HEK293 (cell line): ENCODE data around the gene CCDC88C.
A peak's percentile ranks its signal among the peaks of the same experiment; 100 is the strongest.

ENCODE experiments used
- CTCF ChIA-PET: fragments of 350-600 bp; formaldehyde crosslinking; extraction: SDS; loops from one replicate; lab custom pipeline; 2021; ENCODE audit warnings: antibody characterized with exemption; lab: Yijun Ruan, JAX
- POLR2A ChIA-PET: fragments of 300-600 bp; formaldehyde crosslinking; extraction: SDS; loops from one replicate; lab custom pipeline; 2020; ENCODE audit warnings: antibody characterized with exemption, inconsistent platforms; lab: Yijun Ruan, JAX
- H3K27ac ChIP-seq: fragments of 200-500 bp; sonication (Bioruptor generic); 2 replicates; pipeline ENCODE4 v1.5.1; 2014; ENCODE audit warnings: low read depth, low read length, control low read depth, inconsistent platforms; ENCODE audit errors: extremely low read depth
- H3K36me3 ChIP-seq, 2 experiments: fragments of 200-500 bp in 1 of 2; sonication (Bioruptor generic) in 1 of 2; 1 replicate in 1 of 2; 2 replicates in 1 of 2; pipeline ENCODE4 v1.5.1; 2014 to 2017; ENCODE audit warnings: inconsistent platforms in 2 of 2, low read length in 2 of 2; ENCODE audit not compliant: control insufficient read depth in 2 of 2, insufficient read depth in 1 of 2
- H3K4me1 ChIP-seq: fragments of 200-500 bp; sonication (Bioruptor generic); 2 replicates; pipeline ENCODE4 v1.5.1; 2014; ENCODE audit warnings: mild to moderate bottlenecking, low read length, inconsistent platforms; ENCODE audit not compliant: control insufficient read depth, insufficient read depth
- H3K4me3 ChIP-seq: 2 replicates; pipeline ENCODE4 v1.5.1; 2011; ENCODE audit warnings: low read depth, mild to moderate bottlenecking, control low read depth, low read length, moderate library complexity
- H3K9me3 ChIP-seq: fragments of 200-500 bp; sonication (Bioruptor generic); 2 replicates; pipeline ENCODE4 v1.5.1; 2014; ENCODE audit warnings: low read depth, low read length, inconsistent platforms; ENCODE audit not compliant: control insufficient read depth, insufficient read depth
- EGR2 ChIP-seq: fragments of 450-650 bp; formaldehyde crosslinking; IDR thresholded peaks from 2 replicates; pipeline ENCODE4 v1.5.1; 2016; ENCODE audit warnings: low read depth, missing biosample characterization, missing genetic modification characterization
- FEZF1 ChIP-seq: fragments of 450-650 bp; formaldehyde crosslinking; IDR thresholded peaks from 2 replicates; pipeline ENCODE4 v1.5.1; 2016; ENCODE audit warnings: missing biosample characterization, missing genetic modification characterization
- OSR2 ChIP-seq: fragments of 450-650 bp; formaldehyde crosslinking; IDR thresholded peaks from 2 replicates; pipeline ENCODE4 v1.5.1; 2016; ENCODE audit warnings: missing biosample characterization, missing genetic modification characterization
- SCRT2 ChIP-seq: fragments of 450-650 bp; formaldehyde crosslinking; IDR thresholded peaks from 2 replicates; pipeline ENCODE4 v1.5.1; 2016; ENCODE audit warnings: missing biosample characterization, missing genetic modification characterization
- ZBTB11 ChIP-seq: fragments of 450-650 bp; formaldehyde crosslinking; conservative IDR thresholded peaks from 2 replicates; pipeline ENCODE4 v1.5.1; 2016; ENCODE audit warnings: low read depth, missing biosample characterization, missing genetic modification characterization
- ZFHX2 ChIP-seq: fragments of 450-650 bp; formaldehyde crosslinking; conservative IDR thresholded peaks from 2 replicates; pipeline ENCODE4 v1.5.1; 2016; ENCODE audit warnings: missing biosample characterization, missing genetic modification characterization
- ZIC2 ChIP-seq: fragments of 450-650 bp; formaldehyde crosslinking; IDR thresholded peaks from 2 replicates; pipeline ENCODE4 v1.5.1; 2016; ENCODE audit warnings: missing biosample characterization, missing genetic modification characterization
- ZNF2 ChIP-seq: fragments of 450-650 bp; formaldehyde crosslinking; IDR thresholded peaks from 2 replicates; pipeline ENCODE4 v1.5.1; 2016; ENCODE audit warnings: missing biosample characterization, missing genetic modification characterization
- ZNF214 ChIP-seq: fragments of 450-650 bp; formaldehyde crosslinking; IDR thresholded peaks from 2 replicates; pipeline ENCODE4 v1.5.1; 2017; ENCODE audit warnings: missing biosample characterization, mild to moderate bottlenecking, missing genetic modification characterization, borderline replicate concordance
- ZNF221 ChIP-seq: fragments of 450-650 bp; formaldehyde crosslinking; IDR thresholded peaks from 2 replicates; pipeline ENCODE4 v1.5.1; 2017; ENCODE audit warnings: missing biosample characterization, missing genetic modification characterization, borderline replicate concordance
- ZNF350 ChIP-seq: fragments of 450-650 bp; formaldehyde crosslinking; IDR thresholded peaks from 2 replicates; pipeline ENCODE4 v1.5.0; 2017; ENCODE audit warnings: missing biosample characterization, mild to moderate bottlenecking, missing genetic modification characterization
- ZNF488 ChIP-seq: fragments of 450-650 bp; formaldehyde crosslinking; IDR thresholded peaks from 2 replicates; pipeline ENCODE4 v1.5.1; 2016; ENCODE audit warnings: missing biosample characterization, missing genetic modification characterization
- ZNF510 ChIP-seq: fragments of 450-650 bp; formaldehyde crosslinking; IDR thresholded peaks from 2 replicates; pipeline ENCODE4 v1.5.1; 2018; ENCODE audit warnings: mild to moderate bottlenecking, missing genetic modification characterization, missing biosample characterization; ENCODE audit not compliant: insufficient replicate concordance
- ZNF560 ChIP-seq: fragments of 450-650 bp; formaldehyde crosslinking; IDR thresholded peaks from 2 replicates; pipeline ENCODE4 v1.5.1; 2017; ENCODE audit warnings: missing biosample characterization, missing genetic modification characterization, borderline replicate concordance
- ZNF571 ChIP-seq: fragments of 450-650 bp; formaldehyde crosslinking; IDR thresholded peaks from 2 replicates; pipeline ENCODE4 v1.5.0; 2017; ENCODE audit warnings: missing biosample characterization, missing genetic modification characterization
- TF ChIP-seq, protein P1 (sequence below): fragments of 450-650 bp; formaldehyde crosslinking; IDR thresholded peaks from 2 replicates; pipeline ENCODE4 v1.5.1; 2016; ENCODE audit warnings: missing biosample characterization, missing genetic modification characterization, borderline replicate concordance
- TF ChIP-seq, protein P2 (sequence below): fragments of 450-650 bp; formaldehyde crosslinking; IDR thresholded peaks from 2 replicates; pipeline ENCODE4 v1.5.1; 2016; ENCODE audit warnings: missing biosample characterization, missing genetic modification characterization

The CCDC88C gene

DNA sequence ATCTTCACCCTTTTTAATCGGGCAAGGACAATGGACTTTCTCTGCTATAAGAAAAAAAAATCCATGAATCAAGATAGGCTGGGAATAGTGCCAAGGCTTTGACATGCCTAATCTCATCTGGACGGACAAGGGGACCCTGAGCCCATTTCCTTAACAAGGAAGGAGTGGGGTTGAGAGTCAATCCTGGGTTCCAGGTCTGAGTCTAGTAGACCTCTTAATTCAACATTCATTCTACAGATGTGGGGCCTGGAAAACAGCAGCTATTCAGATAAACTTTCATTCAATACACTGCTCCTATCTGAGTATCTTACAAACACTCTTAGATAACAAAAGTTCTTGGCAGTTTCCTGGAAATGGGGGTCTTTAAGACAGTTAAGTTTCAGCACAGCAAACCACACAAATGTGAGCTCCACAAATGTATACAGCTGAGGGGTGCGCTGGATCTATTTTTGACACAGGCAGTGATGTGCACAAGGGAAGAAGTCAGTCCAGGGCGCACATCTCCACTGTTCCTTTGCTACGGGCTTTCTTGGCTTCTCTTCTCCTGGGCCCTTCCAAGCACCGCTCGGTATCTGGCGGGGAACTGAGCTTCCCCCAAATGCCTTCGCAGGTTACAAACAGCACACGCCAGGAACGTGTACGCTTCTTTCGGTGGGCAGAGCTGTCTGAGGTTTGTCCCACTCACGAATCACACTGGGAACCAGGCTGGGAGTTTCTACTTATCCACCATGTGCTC, 90.9 kb downstream of the CCDC88C start (continued):
- TF ChIP-seq ZBTB11 (tag by site-specific recombination) (no peak), ZNF510 (tag by site-specific recombination) (no peak), FEZF1 (no peak), ZNF350 (no peak), ZNF214 (tag by site-specific recombination) (no peak), ZNF571 (tag by site-specific recombination) (no peak)
- TF ChIP-seq, protein P1, sequence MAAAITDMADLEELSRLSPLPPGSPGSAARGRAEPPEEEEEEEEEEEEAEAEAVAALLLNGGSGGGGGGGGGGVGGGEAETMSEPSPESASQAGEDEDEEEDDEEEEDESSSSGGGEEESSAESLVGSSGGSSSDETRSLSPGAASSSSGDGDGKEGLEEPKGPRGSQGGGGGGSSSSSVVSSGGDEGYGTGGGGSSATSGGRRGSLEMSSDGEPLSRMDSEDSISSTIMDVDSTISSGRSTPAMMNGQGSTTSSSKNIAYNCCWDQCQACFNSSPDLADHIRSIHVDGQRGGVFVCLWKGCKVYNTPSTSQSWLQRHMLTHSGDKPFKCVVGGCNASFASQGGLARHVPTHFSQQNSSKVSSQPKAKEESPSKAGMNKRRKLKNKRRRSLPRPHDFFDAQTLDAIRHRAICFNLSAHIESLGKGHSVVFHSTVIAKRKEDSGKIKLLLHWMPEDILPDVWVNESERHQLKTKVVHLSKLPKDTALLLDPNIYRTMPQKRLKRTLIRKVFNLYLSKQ (tag by site-specific recombination) = no peak

DNA sequence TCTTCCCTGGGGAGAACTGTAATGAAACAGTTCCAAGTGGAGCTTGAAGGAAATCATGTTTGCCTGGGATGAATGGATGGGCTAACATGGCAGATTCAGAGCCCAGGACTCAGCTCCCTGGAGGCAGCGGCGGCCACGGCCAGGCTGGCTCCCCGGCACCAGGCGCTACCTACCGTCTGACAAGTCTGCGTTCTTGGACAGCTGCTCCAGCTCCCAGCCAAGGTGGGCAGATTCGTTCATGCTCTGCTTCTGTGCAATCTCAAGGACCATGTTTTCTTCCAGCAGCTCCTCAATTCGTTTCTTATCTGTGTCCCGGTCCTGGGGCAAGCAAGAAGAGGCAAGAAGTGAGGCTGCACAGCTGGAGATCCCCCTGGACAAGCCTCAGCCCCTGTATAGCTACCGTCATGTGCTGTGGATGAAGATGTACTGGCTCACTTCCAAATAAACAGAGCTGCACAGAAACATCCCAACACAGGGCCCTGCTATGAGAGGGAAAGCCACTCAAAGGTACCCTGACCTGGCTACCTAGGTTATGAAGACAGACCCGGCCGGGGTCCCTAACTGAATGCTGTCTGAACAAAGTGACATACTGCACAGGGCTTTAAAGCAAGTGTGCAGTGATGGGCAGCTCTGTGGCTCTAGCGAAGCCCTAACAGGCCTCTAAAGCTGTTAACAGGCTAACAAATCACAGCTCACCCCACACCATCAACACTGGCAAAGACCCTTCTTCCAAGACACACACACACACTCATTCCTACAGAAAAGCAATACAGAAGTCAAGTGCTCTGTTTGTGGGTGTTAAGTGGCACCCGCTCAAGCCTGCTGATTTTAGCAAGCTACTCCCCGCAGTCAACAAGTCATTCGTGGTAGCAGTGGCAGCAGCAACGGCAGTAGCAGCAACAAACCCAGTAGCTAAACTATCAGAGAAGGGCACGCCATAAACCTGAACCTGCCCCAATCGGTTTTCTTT, 92.7 kb downstream of the CCDC88C start:
- Histone ChIP-seq H3K36me3 (peaks cover 3 to 25% of the 10 kb centered on the region in 2 experiments; a peak in 2 of 3 replicates), H3K4me1 (no peaks in the 10 kb centered on the region; the same call in 1 of the 2 replicates), H3K9me3 (no peaks in the 10 kb centered on the region), H3K27ac (no peak overlapping the region), H3K4me3 (no peak overlapping the region)
- CTCF ChIA-PET = interaction anchor here (0.5 to 9.5 kb wide), 15 partner anchors 11 to 672 kb away, joined by 3 to 77 read pairs (median 4); partner anchors contain the start of gene CCDC88C
- peak; percentile 38; the same call in 1 of the 2 replicates for TF ChIP-seq ZIC2 (tag by site-specific recombination)
- no peak for TF ChIP-seq ZNF221
- no peak for TF ChIP-seq ZNF488
- peak; percentile 47 for TF ChIP-seq OSR2
- TF ChIP-seq EGR2 (tag by site-specific recombination) = peak; percentile 70
- no peak for TF ChIP-seq ZNF560
- peak; percentile 39; the same call in 1 of the 2 replicates for TF ChIP-seq SCRT2
- TF ChIP-seq, protein P2, sequence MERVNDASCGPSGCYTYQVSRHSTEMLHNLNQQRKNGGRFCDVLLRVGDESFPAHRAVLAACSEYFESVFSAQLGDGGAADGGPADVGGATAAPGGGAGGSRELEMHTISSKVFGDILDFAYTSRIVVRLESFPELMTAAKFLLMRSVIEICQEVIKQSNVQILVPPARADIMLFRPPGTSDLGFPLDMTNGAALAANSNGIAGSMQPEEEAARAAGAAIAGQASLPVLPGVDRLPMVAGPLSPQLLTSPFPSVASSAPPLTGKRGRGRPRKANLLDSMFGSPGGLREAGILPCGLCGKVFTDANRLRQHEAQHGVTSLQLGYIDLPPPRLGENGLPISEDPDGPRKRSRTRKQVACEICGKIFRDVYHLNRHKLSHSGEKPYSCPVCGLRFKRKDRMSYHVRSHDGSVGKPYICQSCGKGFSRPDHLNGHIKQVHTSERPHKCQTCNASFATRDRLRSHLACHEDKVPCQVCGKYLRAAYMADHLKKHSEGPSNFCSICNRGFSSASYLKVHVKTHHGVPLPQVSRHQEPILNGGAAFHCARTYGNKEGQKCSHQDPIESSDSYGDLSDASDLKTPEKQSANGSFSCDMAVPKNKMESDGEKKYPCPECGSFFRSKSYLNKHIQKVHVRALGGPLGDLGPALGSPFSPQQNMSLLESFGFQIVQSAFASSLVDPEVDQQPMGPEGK (tag by site-specific recombination) = no peak
- no peak for TF ChIP-seq ZNF2 (tag by site-specific recombination)
- peak; percentile 91 for TF ChIP-seq ZFHX2 (tag by site-specific recombination)
- POLR2A ChIA-PET = no interaction called here
